ENCODE measurements around the gene MAP1LC3C. TPM values are rescaled to one million over a fixed set of nuclear protein-coding genes. Genes with fewer than 3 reads are reported as not detected.

MAP1LC3C gene
- total RNA-seq, 1 donor from 2014 or later, result not detected

- Histone ChIP-seq H4K20me1 (ENCODE audit: low read depth) (no peaks in the 10 kb centered on the region), H3K27me3 (no peaks in the 10 kb centered on the region), H3K4me1 (no peaks in the 10 kb centered on the region), H3K4me3 (no peak overlapping the region), H3K79me2 (ENCODE audit: low read depth) (no peaks in the 10 kb centered on the region), H3K9me3 (ENCODE audit: low read depth) (no peaks in the 10 kb centered on the region), H3K9ac (no peak overlapping the region), H2AFZ (replicated peaks) (no peak overlapping the region), H3K4me2 (no peak overlapping the region), H3F3A (ENCODE audit: low read depth) (no peaks in the 10 kb centered on the region), H3K36me3 (no peaks in the 10 kb centered on the region), H3K27ac (no peak overlapping the region)
- Mint-ChIP-seq H3K27me3 (ENCODE audit: insufficient read depth, low read depth) (peaks cover 7% of the 10 kb centered on the region), H3K36me3 (no peaks in the 10 kb centered on the region), H3K27ac (peak overlapping the region; percentile 33), H3K4me3 (no peak overlapping the region), H3K9me3 (peaks cover 2% of the 10 kb centered on the region), H3K4me1 (peaks cover under 1% of the 10 kb centered on the region)
- no peak for TF ChIP-seq EZH2phosphoT487 (IDR thresholded peaks at IDR 0.05)
- no peak for TF ChIP-seq CTCF (IDR thresholded peaks at IDR 0.05)
- no peak for TF ChIP-seq EZH2 (IDR thresholded peaks at IDR 0.05)
- DNase-seq (ENCODE audit: low spot score), result no peak
These were observed 34.2 kb downstream of the MAP1LC3C start for GRCh38 chr1:241964550-241965282.

GRCh38 chr1:241963722-241964121 is 35.2 kb downstream of the MAP1LC3C start:
- Histone ChIP-seq H3K27ac (no peak overlapping the region), H2AFZ (replicated peaks) (no peak overlapping the region), H4K20me1 (ENCODE audit: low read depth) (no peaks in the 10 kb centered on the region), H3K27me3 (no peaks in the 10 kb centered on the region), H3K9ac (no peak overlapping the region), H3K9me3 (ENCODE audit: low read depth) (no peaks in the 10 kb centered on the region), H3F3A (ENCODE audit: low read depth) (no peaks in the 10 kb centered on the region), H3K36me3 (no peaks in the 10 kb centered on the region), H3K4me1 (no peaks in the 10 kb centered on the region), H3K4me2 (no peak overlapping the region), H3K79me2 (ENCODE audit: low read depth) (no peaks in the 10 kb centered on the region), H3K4me3 (no peak overlapping the region)
- Mint-ChIP-seq H3K4me1 (peaks cover under 1% of the 10 kb centered on the region), H3K27ac (no peak overlapping the region), H3K9me3 (peaks cover 2% of the 10 kb centered on the region), H3K4me3 (no peak overlapping the region), H3K27me3 (ENCODE audit: insufficient read depth, low read depth) (peaks cover 7% of the 10 kb centered on the region), H3K36me3 (no peaks in the 10 kb centered on the region)
- no peak for TF ChIP-seq EZH2 (IDR thresholded peaks at IDR 0.05)
- TF ChIP-seq CTCF (IDR thresholded peaks at IDR 0.05), result no peak
- TF ChIP-seq EZH2phosphoT487 (IDR thresholded peaks at IDR 0.05), result no peak
- no peak for DNase-seq (ENCODE audit: low spot score)

- no peaks in the 10 kb centered on the region for H3K4me1 ChIP-seq
- H3K27ac Mint-ChIP-seq, result no peak overlapping the region
- no peak for DNase-seq (ENCODE audit: low spot score)
These were observed 36.7 kb downstream of the MAP1LC3C start for GRCh38 chr1:241962153-241962552.

More at GRCh38 chr1:241962153-241962552, 36.7 kb downstream of the MAP1LC3C start:
- Mint-ChIP-seq H3K4me3 (no peak overlapping the region), H3K36me3 (no peaks in the 10 kb centered on the region), H3K4me1 (peaks cover 3% of the 10 kb centered on the region), H3K27me3 (ENCODE audit: insufficient read depth, low read depth) (peaks cover 11% of the 10 kb centered on the region), H3K9me3 (peaks cover 4% of the 10 kb centered on the region)
- Histone ChIP-seq H3K36me3 (no peaks in the 10 kb centered on the region), H4K20me1 (ENCODE audit: low read depth) (no peaks in the 10 kb centered on the region), H3K9me3 (ENCODE audit: low read depth) (no peaks in the 10 kb centered on the region), H3K4me3 (no peak overlapping the region), H3K4me2 (no peak overlapping the region), H3F3A (ENCODE audit: low read depth) (no peaks in the 10 kb centered on the region), H3K9ac (no peak overlapping the region), H3K79me2 (ENCODE audit: low read depth) (no peaks in the 10 kb centered on the region), H3K27ac (no peak overlapping the region), H2AFZ (replicated peaks) (no peak overlapping the region), H3K27me3 (no peaks in the 10 kb centered on the region)
- TF ChIP-seq CTCF (IDR thresholded peaks at IDR 0.05) (no peak), EZH2phosphoT487 (IDR thresholded peaks at IDR 0.05) (no peak), EZH2 (IDR thresholded peaks at IDR 0.05) (no peak)
